Esophagus squamous epithelium (tissue), 5 donors: ENCODE results near the gene UBE2C. TPM values are rescaled to one million over a fixed set of nuclear protein-coding genes. Genes with fewer than 3 reads are reported as not detected.
"Not testable (repeated sequence)": the region's sequence is repeated elsewhere in the genome, so short reads cannot be mapped to it uniquely, and the experiment has no call there.

ENCODE experiments used
- DNase-seq: peaks from one replicate; lab custom pipeline; 2025; lab: John Stamatoyannopoulos, UW
- H3K27ac ChIP-seq, 4 donors: fragments of 200-600 bp; sonication (generic); one replicate each; pipeline ENCODE4 v1.5.1; 2016 to 2019; ENCODE audit warnings: mild to moderate bottlenecking in 1 of 4
- H3K27me3 ChIP-seq, 4 donors: fragments of 200-600 bp; sonication (generic); 1 replicate in 3 of 4; 2 replicates in 1 of 4; pipeline versions ENCODE4 v1.5.1 to v1.6.0; 2017 to 2021; ENCODE audit warnings: antibody characterized with exemption in 1 of 4
- H3K36me3 ChIP-seq, 3 donors: fragments of 200-600 bp; sonication (generic); one replicate each; pipeline ENCODE4 v1.5.1; 2016 to 2019
- H3K4me1 ChIP-seq, 3 donors: fragments of 200-600 bp; sonication (generic); one replicate each; pipeline ENCODE4 v1.5.1; 2017 to 2019
- H3K4me3 ChIP-seq, 4 donors: fragments of 200-600 bp; sonication (generic); 1 replicate in 3 of 4; 2 replicates in 1 of 4; pipeline ENCODE4 v1.5.1; 2016 to 2019; ENCODE audit warnings: mild to moderate bottlenecking in 2 of 4, moderate library complexity in 1 of 4
- H3K9me3 ChIP-seq, 3 donors: fragments of 200-600 bp; sonication (generic); one replicate each; pipeline ENCODE4 v1.5.1; 2016 to 2019
- POLR2A ChIP-seq, 4 donors: fragments of 450-650 bp; IDR thresholded peaks; one replicate each; pipeline ENCODE4 v1.6.1; 2017; ENCODE audit warnings: antibody characterized with exemption in 4 of 4, mild to moderate bottlenecking in 4 of 4, moderate library complexity in 3 of 4
- WGBS, 2 donors: methylation state at CpG; one replicate each; pipeline ENCODE4 v1.1.5; 2018; 5-methylcytosine and 5-hydroxymethylcytosine counted together
- intact Hi-C: fragments of 100-400 bp; cut with DNase I; formaldehyde crosslinking; loops from one replicate; pipeline ENCODE4 v1.15.0; 2022
- total RNA-seq, 4 donors: library from RNA; depleted of rRNA; stranded (reverse); fragments of >200 nt; gene quantifications; one replicate each; pipeline ENCODE4 v1.1.0, GENCODE V29; 2016
- TF ChIP-seq, protein P1 (sequence below), 6 experiments: fragments of 450-650 bp in 4 of 6; fragments of 200-600 bp in 2 of 6; sonication (generic) in 2 of 6; IDR thresholded peaks; one replicate each; pipeline ENCODE4 v1.5.1; 2016 to 2019; ENCODE audit warnings: antibody characterized with exemption in 6 of 6, mild to moderate bottlenecking in 4 of 6, moderate library complexity in 4 of 6
- donor health status: DM: yes; HTN: yes; CAD: no.

The UBE2C gene
- total RNA-seq, 4 donors from 2014 or later = 17.4 to 54.4 (median 31.2) TPM

DNA sequence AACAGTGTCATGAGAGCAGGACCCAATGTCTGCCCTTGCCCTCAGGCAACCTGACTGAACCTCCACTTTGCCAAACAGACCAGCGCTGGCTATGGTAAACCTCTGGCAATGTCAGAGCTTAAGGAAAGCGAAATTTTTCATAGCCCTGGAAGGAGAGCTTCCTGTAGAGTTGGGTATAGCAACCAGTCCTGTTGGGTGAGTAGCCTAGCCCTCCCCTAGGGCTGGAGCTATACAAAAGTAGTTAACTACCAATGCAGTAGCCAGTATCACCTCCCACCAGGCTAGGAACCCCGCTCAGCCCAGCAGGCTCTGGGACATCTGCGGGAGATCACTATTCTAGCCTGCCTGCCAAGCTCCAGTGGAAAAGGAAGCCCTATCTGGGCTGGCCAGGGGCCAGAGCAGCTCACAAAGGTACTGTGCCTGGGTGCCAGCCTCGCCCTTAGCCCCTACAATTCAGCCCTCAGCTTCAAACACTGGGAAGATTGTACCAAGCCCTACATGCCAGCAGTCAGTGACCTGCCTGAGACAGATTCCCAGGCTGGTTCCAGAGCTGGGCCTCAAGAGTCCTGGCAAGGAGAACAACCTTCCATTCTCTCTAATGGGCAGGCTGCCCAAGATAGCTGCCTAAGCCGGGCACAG is 28.7 kb upstream of the UBE2C start:
- Histone ChIP-seq H3K4me3 (no peak overlapping the region), H3K9me3 (no peaks in the 10 kb centered on the region), H3K27ac (peak overlapping the region; percentile 76 to 85 (median 79)), H3K27me3 (no peaks in the 10 kb centered on the region), H3K36me3 (no peaks in the 10 kb centered on the region), H3K4me1 (peaks cover 31 to 75% (median 46%) of the 10 kb centered on the region in 3 donors)
- DNase-seq = no peak
- intact Hi-C loops = no loop called here
- TF ChIP-seq POLR2A (IDR thresholded peaks at IDR 0.05) = peak in 1 of 4 donors; percentile 49
- TF ChIP-seq, protein P1, sequence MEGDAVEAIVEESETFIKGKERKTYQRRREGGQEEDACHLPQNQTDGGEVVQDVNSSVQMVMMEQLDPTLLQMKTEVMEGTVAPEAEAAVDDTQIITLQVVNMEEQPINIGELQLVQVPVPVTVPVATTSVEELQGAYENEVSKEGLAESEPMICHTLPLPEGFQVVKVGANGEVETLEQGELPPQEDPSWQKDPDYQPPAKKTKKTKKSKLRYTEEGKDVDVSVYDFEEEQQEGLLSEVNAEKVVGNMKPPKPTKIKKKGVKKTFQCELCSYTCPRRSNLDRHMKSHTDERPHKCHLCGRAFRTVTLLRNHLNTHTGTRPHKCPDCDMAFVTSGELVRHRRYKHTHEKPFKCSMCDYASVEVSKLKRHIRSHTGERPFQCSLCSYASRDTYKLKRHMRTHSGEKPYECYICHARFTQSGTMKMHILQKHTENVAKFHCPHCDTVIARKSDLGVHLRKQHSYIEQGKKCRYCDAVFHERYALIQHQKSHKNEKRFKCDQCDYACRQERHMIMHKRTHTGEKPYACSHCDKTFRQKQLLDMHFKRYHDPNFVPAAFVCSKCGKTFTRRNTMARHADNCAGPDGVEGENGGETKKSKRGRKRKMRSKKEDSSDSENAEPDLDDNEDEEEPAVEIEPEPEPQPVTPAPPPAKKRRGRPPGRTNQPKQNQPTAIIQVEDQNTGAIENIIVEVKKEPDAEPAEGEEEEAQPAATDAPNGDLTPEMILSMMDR (IDR thresholded peaks at IDR 0.05) = no peak
- WGBS, 2 donors = 60 to 64% methylated on average over 2 to 3 of the region's 6 CpGs

DNA sequence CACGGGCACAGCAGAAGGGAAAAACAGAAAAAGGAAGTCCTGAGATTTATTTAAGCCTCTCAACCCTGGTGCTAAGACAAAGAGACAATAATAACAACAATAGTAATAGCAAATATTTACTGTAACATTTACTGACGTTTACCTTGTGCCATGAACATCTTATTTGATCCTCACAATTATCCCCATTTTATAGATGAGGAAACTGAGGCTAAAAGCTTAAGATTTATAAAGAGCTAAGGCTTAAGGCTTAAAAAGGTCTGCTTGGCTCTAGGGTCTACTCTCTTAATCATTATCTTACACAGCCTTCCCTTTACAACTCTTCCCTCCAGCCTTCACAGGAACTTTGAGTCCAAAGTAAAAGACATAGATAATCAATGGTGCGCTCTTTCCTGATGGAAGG is 24.1 kb upstream of the UBE2C start:
- TF ChIP-seq, protein P1 (IDR thresholded peaks at IDR 0.05) = no peak
- no peak for TF ChIP-seq POLR2A (IDR thresholded peaks at IDR 0.05)
- Histone ChIP-seq H3K36me3 (no peaks in the 10 kb centered on the region), H3K4me3 (no peak overlapping the region), H3K9me3 (no peaks in the 10 kb centered on the region), H3K27me3 (no peaks in the 10 kb centered on the region), H3K4me1 (peaks cover 11 to 49% (median 20%) of the 10 kb centered on the region in 3 donors), H3K27ac (peak overlapping the region in 1 of 4 donors; percentile 2)
- DNase-seq = no peak
- intact Hi-C loops = no loop called here
- whole genome bisulfite sequencing, 2 donors = 53 to 54% methylated on average over 3 of the region's 3 CpGs

DNA sequence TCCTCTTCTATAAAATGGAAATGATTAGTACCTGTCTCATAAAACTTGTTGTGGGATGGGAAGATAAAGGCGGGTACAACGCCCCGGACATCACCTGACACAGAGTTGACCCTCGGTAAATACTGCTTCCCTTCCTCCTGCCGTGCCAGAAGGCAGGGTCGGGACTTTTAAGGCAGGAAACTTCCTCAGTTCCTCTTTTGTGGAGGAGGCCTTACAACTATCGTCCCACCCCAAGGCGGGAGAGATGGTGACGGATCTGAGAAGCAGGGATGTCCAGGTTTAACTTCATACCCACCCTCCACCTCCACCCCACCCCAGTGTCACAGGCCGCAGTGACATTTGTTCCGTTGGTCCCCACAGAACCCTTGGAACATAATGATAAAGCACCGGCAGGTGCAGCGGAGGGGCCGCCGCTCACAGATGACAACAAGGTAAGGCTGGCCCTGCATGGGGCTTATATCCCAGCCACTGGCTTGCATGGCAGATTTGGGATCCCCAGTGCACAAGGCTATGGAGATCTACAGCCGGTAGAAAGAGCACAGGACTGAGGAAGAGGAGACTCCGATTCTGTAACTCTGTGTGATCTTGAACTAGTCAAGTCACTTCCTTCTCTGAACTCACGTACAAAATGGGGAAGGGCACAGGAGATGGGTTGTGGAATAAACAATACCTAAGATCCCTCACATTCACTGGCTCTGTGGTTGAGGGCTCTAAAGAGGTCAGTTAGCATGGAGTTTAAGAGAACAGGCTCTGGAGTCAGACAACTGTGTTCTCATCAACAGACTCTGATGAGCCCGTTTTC is 19.9 kb upstream of the UBE2C start:
- no peak for DNase-seq
- Histone ChIP-seq H3K4me3 (peak overlapping the region; percentile 86 to 100 (median 95)), H3K4me1 (peaks cover 6 to 29% (median 11%) of the 10 kb centered on the region in 3 donors), H3K27ac (peak overlapping the region; percentile 93 to 97 (median 95)), H3K9me3 (no peaks in the 10 kb centered on the region), H3K27me3 (no peaks in the 10 kb centered on the region), H3K36me3 (peaks cover 0 to 38% (median 25%) of the 10 kb centered on the region in 3 donors)
- WGBS, 2 donors = 15 to 16% methylated on average over 12 to 13 of the region's 19 CpGs
- no peak for TF ChIP-seq POLR2A (IDR thresholded peaks at IDR 0.05)
- TF ChIP-seq, protein P1 (IDR thresholded peaks at IDR 0.05) = no peak
- intact Hi-C loops = no loop called here

DNA sequence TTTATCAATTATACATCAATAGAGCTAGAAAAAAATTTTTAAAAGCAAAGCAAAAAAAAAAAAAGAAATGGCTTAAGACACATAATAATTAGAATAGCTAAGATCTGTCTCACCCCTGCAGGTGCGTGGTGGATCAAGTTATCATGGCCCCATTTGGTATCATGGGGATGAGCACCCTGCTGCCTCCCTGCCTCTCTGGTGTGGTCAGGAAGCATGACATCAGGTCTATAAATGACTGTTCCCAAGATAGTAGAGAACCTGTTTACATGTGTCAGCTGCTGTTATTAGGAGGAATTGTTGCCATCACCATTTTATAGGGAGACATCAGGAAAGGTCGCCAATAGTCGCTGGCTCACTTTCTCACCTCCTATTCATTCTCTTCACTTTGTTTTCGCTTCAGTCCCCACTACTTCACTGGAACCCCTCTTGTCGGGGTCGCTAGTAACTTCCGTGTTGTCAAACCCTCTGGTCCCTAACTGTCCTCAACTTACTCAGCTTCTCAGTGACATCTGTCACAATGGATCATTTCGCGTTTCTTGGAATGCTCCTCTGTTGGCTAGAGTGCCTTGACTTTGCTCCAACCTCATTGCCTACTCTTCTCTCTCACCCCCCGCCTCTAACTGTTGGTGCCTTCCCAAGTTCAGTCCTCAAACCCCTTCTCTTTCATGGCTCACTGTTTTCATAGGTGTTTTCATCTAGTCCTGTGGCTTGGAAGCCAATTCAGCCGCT is 15.9 kb upstream of the UBE2C start:
- intact Hi-C loops = no loop called here

DNA sequence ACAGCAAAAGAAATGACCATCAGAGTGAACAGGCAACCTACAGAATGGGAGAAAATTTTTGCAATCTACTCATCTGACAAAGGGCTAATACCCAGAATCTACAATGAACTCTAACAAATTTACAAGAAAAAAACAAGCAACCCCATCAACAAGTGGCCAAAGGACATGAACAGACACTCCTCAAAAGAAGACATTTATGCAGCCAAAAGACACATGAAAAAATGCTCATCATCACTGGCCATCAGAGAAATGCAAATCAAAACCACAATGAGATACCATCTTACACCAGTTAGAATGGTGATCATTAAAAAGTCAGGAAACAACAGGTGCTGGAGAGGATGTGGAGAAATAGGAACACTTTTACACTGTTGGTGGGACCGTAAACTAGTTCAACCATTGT is 14.9 kb upstream of the UBE2C start:
- peaks cover 6 to 20% (median 6%) of the 10 kb centered on the region in 3 donors for H3K4me1 ChIP-seq
- peaks cover 0 to 57% (median 40%) of the 10 kb centered on the region in 3 donors for H3K36me3 ChIP-seq
- DNase-seq, H3K27ac ChIP-seq, H3K4me3 ChIP-seq, intact Hi-C loops, H3K27me3 ChIP-seq, H3K9me3 ChIP-seq: not testable (repeated sequence)
- WGBS, 2 donors = no CpG with 5 or more reads among the region's 1 CpG

More for the DNA sequence above, 15.9 kb upstream of the UBE2C start:
- Histone ChIP-seq H3K36me3 (peaks cover 0 to 46% (median 33%) of the 10 kb centered on the region in 3 donors), H3K27me3 (no peaks in the 10 kb centered on the region), H3K4me3 (no peak overlapping the region), H3K27ac (no peak overlapping the region), H3K4me1 (peaks cover 6 to 26% (median 8%) of the 10 kb centered on the region in 3 donors), H3K9me3 (no peaks in the 10 kb centered on the region)
- WGBS, 2 donors = 92 to 99% methylated on average over 11 of the region's 11 CpGs
- no peak for TF ChIP-seq POLR2A (IDR thresholded peaks at IDR 0.05)
- TF ChIP-seq, protein P1 (IDR thresholded peaks at IDR 0.05) = no peak
- no peak for DNase-seq

DNA sequence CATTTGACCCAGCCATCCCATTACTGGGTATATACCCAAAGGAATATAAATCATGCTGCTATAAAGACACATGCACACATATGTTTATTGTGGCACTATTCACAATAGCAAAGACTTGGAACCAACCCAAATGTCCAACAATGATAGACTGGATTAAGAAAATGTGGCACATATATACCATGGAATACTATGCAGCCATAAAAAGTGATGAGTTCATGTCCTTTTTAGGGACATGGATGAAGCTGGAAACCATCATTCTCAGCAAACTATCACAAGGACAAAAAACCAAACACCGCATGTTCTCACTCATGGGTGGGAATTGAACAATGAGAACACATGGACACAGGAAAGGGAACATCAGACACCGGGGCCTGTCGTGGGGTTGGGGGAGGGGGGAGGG is 14.5 kb upstream of the UBE2C start:
- intact Hi-C loops, H3K4me3 ChIP-seq, H3K27ac ChIP-seq, DNase-seq, H3K27me3 ChIP-seq, H3K9me3 ChIP-seq: not testable (repeated sequence)
- peaks cover 0 to 61% (median 45%) of the 10 kb centered on the region in 3 donors for H3K36me3 ChIP-seq
- 96 to 100% methylated on average over 3 of the region's 3 CpGs for WGBS, 2 donors
- H3K4me1 ChIP-seq = peaks cover 2 to 16% (median 5%) of the 10 kb centered on the region in 3 donors
